ENCODE measurements around the gene MBNL2. TPM values are rescaled to one million over a fixed set of nuclear protein-coding genes. Genes with fewer than 3 reads are reported as not detected.

MBNL2 gene
- total RNA-seq, 2 experiments from 2014 or later, result 2.7 to 7.4 TPM

GRCh38 chr13:97189928-97190327 is 32.2 kb upstream of the MBNL2 start:
- BruUV-seq (replicated peaks), result no TSS peak
- intact Hi-C loops (cut with micrococcal nuclease; ENCODE audit: unreplicated experiment), result no loop called here
- no peak for DNase-seq (ENCODE audit: low spot score)
- no peaks in the 10 kb centered on the region for H3K36me3 ChIP-seq (ENCODE audit: insufficient read depth, low read length)
- H3K4me3 ChIP-seq (ENCODE audit: low read depth, low read length, poor library complexity, severe bottlenecking), result no peak overlapping the region
- TF ChIP-seq EZH2phosphoT487 (IDR thresholded peaks at IDR 0.05; ENCODE audit: borderline replicate concordance, low read depth, low read length), result no peak
- no peak for TF ChIP-seq CTCF (conservative IDR thresholded peaks at IDR 0.05; ENCODE audit: low read length)
- ChIA-PET CTCF (ENCODE audit: unreplicated experiment) (no interaction called here), POLR2A (no interaction called here)
- no peaks in the 10 kb centered on the region for H3K79me2 ChIP-seq (ENCODE audit: insufficient read depth, low read depth, low read length)
- no peaks in the 10 kb centered on the region for H3K9me3 ChIP-seq (ENCODE audit: low read length)
- no peak overlapping the region for H2AFZ ChIP-seq (ENCODE audit: low read length)
- no peaks in the 10 kb centered on the region for H4K20me1 ChIP-seq (ENCODE audit: insufficient read depth, low read length)
- H3K4me2 ChIP-seq (ENCODE audit: low read length), result no peak overlapping the region
- no peaks in the 10 kb centered on the region for H3K4me1 ChIP-seq (ENCODE audit: insufficient read depth, low read length, poor library complexity, severe bottlenecking)
- H3K9me2 ChIP-seq (ENCODE audit: insufficient read depth, low read length), result no peaks in the 10 kb centered on the region
- no peak overlapping the region for H3K27ac ChIP-seq (ENCODE audit: low read depth, low read length, poor library complexity, severe bottlenecking)

GRCh38 chr13:97191142-97191541 is 31.0 kb upstream of the MBNL2 start:
- no peaks in the 10 kb centered on the region for H3K79me2 ChIP-seq (ENCODE audit: insufficient read depth, low read depth, low read length)
- intact Hi-C loops (cut with micrococcal nuclease; ENCODE audit: unreplicated experiment), result no loop called here
- H3K36me3 ChIP-seq (ENCODE audit: insufficient read depth, low read length), result no peaks in the 10 kb centered on the region
- H3K9me3 ChIP-seq (ENCODE audit: low read length), result no peaks in the 10 kb centered on the region
- BruUV-seq (replicated peaks), result no TSS peak
- H4K20me1 ChIP-seq (ENCODE audit: insufficient read depth, low read length), result no peaks in the 10 kb centered on the region
- no peak overlapping the region for H3K27ac ChIP-seq (ENCODE audit: low read depth, low read length, poor library complexity, severe bottlenecking)
- POLR2A ChIA-PET, result no interaction called here
- H3K4me2 ChIP-seq (ENCODE audit: low read length), result no peak overlapping the region
- no peaks in the 10 kb centered on the region for H3K4me1 ChIP-seq (ENCODE audit: insufficient read depth, low read length, poor library complexity, severe bottlenecking)
- H2AFZ ChIP-seq (ENCODE audit: low read length), result no peak overlapping the region
- CTCF ChIA-PET (ENCODE audit: unreplicated experiment), result no interaction called here
- H3K9me2 ChIP-seq (ENCODE audit: insufficient read depth, low read length), result no peaks in the 10 kb centered on the region
- H3K4me3 ChIP-seq (ENCODE audit: low read depth, low read length, poor library complexity, severe bottlenecking), result no peak overlapping the region
- no peak for DNase-seq (ENCODE audit: low spot score)
- TF ChIP-seq CTCF (conservative IDR thresholded peaks at IDR 0.05; ENCODE audit: low read length) (no peak), EZH2phosphoT487 (IDR thresholded peaks at IDR 0.05; ENCODE audit: borderline replicate concordance, low read depth, low read length) (no peak)

- no peaks in the 10 kb centered on the region for H3K36me3 ChIP-seq (ENCODE audit: insufficient read depth, low read length)
Measured at GRCh38 chr13:97191615-97192014, 30.5 kb upstream of the MBNL2 start.

More at GRCh38 chr13:97191615-97192014, 30.5 kb upstream of the MBNL2 start:
- no peak overlapping the region for H3K4me3 ChIP-seq (ENCODE audit: low read depth, low read length, poor library complexity, severe bottlenecking)
- intact Hi-C loops (cut with micrococcal nuclease; ENCODE audit: unreplicated experiment), result no loop called here
- no peak overlapping the region for H3K27ac ChIP-seq (ENCODE audit: low read depth, low read length, poor library complexity, severe bottlenecking)
- DNase-seq (ENCODE audit: low spot score), result no peak
- no peak overlapping the region for H2AFZ ChIP-seq (ENCODE audit: low read length)
- no peak for TF ChIP-seq CTCF (conservative IDR thresholded peaks at IDR 0.05; ENCODE audit: low read length)
- H3K4me1 ChIP-seq (ENCODE audit: insufficient read depth, low read length, poor library complexity, severe bottlenecking), result no peaks in the 10 kb centered on the region
- no peak overlapping the region for H3K4me2 ChIP-seq (ENCODE audit: low read length)
- H3K9me2 ChIP-seq (ENCODE audit: insufficient read depth, low read length), result no peaks in the 10 kb centered on the region
- ChIA-PET CTCF (ENCODE audit: unreplicated experiment) (no interaction called here), POLR2A (no interaction called here)
- H4K20me1 ChIP-seq (ENCODE audit: insufficient read depth, low read length), result no peaks in the 10 kb centered on the region
- no peaks in the 10 kb centered on the region for H3K9me3 ChIP-seq (ENCODE audit: low read length)
- no TSS peak for BruUV-seq (replicated peaks)
- no peaks in the 10 kb centered on the region for H3K79me2 ChIP-seq (ENCODE audit: insufficient read depth, low read depth, low read length)

All from OCI-LY7 (cell line).